HG03520 (cell line): ENCODE results near the gene GFAP.

Experiments
- ATAC-seq: cut with Tn5 transposase; IDR thresholded peaks from one replicate; pipeline ENCODE4 v1.9.1; 2021; ENCODE audit warnings: mild to moderate bottlenecking, moderate library complexity; ENCODE audit not compliant: unreplicated experiment

GFAP gene

GRCh38 chr17:44932096-44932786 is 16.9 kb upstream of the GFAP start:
- ATAC-seq = no peak

- no peak for ATAC-seq
These were observed 16.1 kb upstream of the GFAP start for GRCh38 chr17:44931376-44931775.

- ATAC-seq = no peak
These were observed 15.4 kb upstream of the GFAP start for GRCh38 chr17:44930667-44931066.

GRCh38 chr17:44928950-44929720 is 13.8 kb upstream of the GFAP start:
- no peak for ATAC-seq

GRCh38 chr17:44928136-44928535 is 12.8 kb upstream of the GFAP start:
- no peak for ATAC-seq

- no peak for ATAC-seq
These were observed 12.4 kb upstream of the GFAP start for GRCh38 chr17:44927696-44928095.

- ATAC-seq = no peak
These were observed 11.7 kb upstream of the GFAP start for GRCh38 chr17:44926821-44927525.

GRCh38 chr17:44925731-44926697 is 10.7 kb upstream of the GFAP start:
- no peak for ATAC-seq

GRCh38 chr17:44924107-44924544 is 8.8 kb upstream of the GFAP start:
- ATAC-seq = no peak

- no peak for ATAC-seq
These were observed 7.6 kb upstream of the GFAP start for GRCh38 chr17:44922746-44923470.

- ATAC-seq = no peak
These were observed 6.8 kb upstream of the GFAP start for GRCh38 chr17:44922136-44922535.

- ATAC-seq = no peak
These were observed 6.0 kb upstream of the GFAP start for GRCh38 chr17:44921122-44921882.

- ATAC-seq = no peak
These were observed 5.3 kb upstream of the GFAP start for GRCh38 chr17:44920565-44920940.

- no peak for ATAC-seq
These were observed 4.7 kb upstream of the GFAP start for GRCh38 chr17:44919885-44920564.

GRCh38 chr17:44919411-44919810 is 4.1 kb upstream of the GFAP start:
- no peak for ATAC-seq

- no peak for ATAC-seq
These were observed 2.7 kb upstream of the GFAP start for GRCh38 chr17:44918006-44918405.

GRCh38 chr17:44917456-44917855 is 2.2 kb upstream of the GFAP start:
- ATAC-seq = no peak

- no peak for ATAC-seq
These were observed 1.5 kb upstream of the GFAP start for GRCh38 chr17:44916781-44917241.
